Hematopoietic multipotent progenitor cell treated with erythropoietin and hydrocortisone succinate and interleukin-3 and kit ligand, for 6 days (in vitro differentiated cells): ENCODE measurements around the gene PNPLA4.

ENCODE experiments used
- DNase-seq: peaks from one replicate; pipeline ENCODE4 v3.0.0-alpha.2; 2015

The PNPLA4 gene

GRCh38 chrX:7927259-7928167, at the start of gene PNPLA4:
TSS of gene PNPLA4 (minus strand) at chrX:7927413. CDS start at chrX:7926119, 1,294 bp downstream.
- DNase-seq, result peak; percentile 86

DNA sequence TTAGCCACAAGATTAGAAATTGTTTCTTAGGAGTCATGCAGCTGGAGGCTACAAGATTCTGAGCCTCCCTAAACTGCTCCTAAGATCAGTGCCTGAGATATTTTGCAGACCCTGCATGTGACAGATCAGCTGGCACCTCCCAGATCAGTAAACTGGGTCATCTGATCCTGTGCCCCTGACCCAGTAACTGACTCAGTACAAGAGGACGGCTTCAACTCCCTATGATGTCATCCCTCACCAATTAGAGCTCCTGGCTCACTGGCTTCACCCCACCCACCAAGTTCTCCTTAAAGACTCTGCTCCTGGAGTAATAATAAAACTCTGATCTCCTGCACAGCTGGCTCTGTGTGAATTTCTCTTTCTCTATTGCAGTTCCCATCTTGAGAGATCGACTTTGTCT, 45.4 kb upstream of the PNPLA4 start:
- DNase-seq, result no peak

DNA sequence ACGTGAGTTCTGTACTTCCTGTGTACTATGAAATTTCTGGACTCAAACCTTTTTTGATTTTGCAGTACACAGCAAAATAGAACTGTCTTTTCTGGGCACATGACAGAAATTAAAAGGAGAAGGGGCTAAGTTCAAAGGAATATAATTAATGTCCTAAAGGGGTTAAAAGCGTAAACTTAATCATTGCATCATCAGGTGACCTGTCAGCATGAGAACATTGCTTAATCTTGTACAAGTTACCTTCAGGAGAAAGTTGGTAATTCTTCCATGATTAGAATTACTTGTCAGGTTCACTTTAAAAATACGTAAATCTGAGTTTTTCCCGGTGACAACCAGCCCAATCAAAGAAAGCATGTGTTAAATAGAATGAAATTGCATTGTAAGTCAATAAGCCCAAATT, 43.2 kb upstream of the PNPLA4 start:
- DNase-seq, result no peak

- no peak for DNase-seq
These were observed 38.2 kb upstream of the PNPLA4 start for GRCh38 chrX:7965436-7965835.

- DNase-seq, result no peak
These were observed 33.0 kb upstream of the PNPLA4 start for GRCh38 chrX:7960246-7960645.

GRCh38 chrX:7953446-7953845, 26.2 kb upstream of the PNPLA4 start:
- DNase-seq, result no peak

DNA sequence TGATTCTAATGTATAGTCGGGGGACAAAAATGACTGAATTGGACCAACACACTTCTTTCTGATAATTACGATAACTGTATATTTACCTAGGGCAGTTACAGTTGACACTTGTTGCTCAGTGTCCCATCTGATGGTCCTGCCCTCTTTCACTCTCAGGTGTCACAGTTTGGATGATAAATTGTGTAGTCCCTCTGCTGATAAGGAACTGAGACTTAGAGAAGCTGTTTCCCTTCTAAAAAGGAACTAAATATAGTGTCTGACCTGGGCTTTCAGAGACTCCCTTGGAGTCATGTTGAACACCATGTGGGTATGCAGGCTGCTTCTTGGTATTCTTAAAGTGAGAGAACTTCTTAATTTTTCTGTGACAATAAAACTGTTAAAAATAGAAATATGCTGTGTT, 23.7 kb upstream of the PNPLA4 start:
- DNase-seq, result no peak

DNA sequence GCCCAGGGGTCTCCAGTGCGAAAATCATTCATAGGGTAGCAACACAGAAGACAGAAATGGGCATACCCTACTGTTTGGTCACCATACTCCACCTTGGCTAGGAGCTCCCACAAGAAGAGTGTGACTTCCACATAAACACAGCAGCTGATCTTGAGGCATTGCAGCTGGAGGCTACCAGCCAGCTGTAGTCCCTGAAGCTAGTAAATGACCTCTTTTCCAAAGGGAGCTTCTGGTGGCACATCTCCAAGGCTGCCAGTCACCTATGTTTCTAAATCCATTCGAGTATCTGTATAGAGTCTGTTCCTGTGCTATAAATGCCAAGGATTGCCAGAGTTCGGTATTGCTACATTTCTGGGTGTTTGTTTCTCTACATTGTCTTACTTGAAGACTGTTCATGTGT, 21.3 kb upstream of the PNPLA4 start:
- DNase-seq, result no peak

GRCh38 chrX:7946960-7947359, 19.7 kb upstream of the PNPLA4 start:
- DNase-seq, result no peak

DNA sequence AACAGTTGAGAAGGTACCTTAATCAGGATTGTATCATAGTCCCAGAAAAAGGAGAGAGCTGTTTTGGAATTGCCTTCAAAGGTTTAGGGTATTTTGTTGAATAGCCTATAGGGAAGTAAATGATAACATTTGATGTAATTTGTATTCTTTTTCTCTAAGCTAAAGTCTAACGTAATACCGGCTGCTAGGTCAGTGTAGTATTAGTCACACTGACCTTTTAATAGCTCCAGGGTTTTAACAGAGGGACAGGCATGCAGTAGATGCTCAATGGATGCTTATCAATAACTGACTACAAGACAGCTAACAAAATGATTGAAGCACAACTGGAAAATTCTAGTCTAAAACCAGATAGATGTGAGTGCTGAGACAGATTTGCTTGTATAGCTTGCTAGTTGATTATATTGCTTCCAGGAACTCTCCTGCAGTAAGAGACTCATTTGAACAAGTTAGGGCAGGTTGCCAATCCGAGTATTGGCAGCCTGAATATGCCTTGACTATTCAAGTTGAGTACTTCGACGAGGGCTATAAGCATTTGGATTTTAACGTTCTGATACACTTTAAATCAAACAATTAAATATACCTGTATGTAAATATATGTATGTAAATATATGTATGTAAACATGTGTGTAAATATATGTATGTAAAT, 16.5 kb upstream of the PNPLA4 start:
- no peak for DNase-seq

DNA sequence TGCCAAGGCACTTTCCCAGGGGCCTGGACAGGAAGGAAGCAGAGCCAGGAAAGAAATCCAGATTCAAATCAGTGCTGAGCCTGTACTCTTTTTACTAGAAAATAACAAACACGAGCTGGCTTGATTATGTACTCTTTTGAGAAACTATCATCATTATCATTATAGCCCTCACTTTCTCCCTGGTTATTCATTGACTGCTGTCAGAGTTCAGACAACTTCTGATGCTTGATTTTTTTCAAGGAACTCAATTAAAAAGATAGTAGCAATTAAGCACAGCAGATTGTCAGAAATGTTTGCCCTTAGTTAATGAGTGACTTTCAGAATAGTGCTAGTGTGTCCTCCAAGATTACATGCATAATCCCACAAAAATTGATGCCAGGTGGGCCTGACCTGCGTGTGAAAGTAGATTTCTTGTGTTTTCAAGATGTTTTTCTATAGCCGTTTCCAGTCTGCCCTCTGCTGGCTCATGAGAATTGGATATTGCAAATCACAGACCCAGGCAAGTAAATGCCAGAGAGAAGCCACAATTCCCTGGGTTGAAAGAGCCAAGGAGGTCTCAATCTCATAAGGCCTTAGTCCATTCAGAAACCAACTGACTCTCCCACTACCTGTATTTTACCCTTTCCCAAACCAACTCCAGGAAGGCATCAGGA, 14.3 kb upstream of the PNPLA4 start:
- peak; percentile 4 for DNase-seq

- no peak for DNase-seq
These were observed 6.8 kb upstream of the PNPLA4 start for GRCh38 chrX:7934026-7934425.

- DNase-seq, result no peak
These were observed 327 bp downstream of the PNPLA4 start for GRCh38 chrX:7926914-7927258.

DNA sequence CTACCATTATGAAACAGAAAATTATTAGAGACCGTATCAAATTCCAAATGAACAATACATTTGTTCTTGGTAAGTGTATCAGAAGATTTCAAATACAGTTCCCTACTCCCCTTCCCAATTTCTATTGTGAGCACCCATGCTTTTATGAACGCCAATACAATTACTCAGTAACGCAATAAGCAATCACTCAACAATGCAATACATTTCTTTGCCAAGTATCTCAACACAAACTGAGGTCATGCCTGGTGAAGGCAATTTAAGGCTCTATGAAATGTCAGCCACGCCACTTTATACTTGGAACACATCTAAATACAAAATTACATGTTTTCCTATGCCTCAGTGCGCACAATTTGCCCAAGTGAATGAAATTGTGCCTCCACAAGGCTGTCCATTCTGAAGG, 712 bp downstream of the PNPLA4 start:
- peak; percentile 1 for DNase-seq

GRCh38 chrX:7925867-7926472, 1.2 kb downstream of the PNPLA4 start:
- peak; percentile 82 for DNase-seq

- DNase-seq, result no peak
These were observed 5.5 kb downstream of the PNPLA4 start for GRCh38 chrX:7921750-7922149.

GRCh38 chrX:7908821-7909220, 18.4 kb downstream of the PNPLA4 start:
- DNase-seq, result no peak

DNA sequence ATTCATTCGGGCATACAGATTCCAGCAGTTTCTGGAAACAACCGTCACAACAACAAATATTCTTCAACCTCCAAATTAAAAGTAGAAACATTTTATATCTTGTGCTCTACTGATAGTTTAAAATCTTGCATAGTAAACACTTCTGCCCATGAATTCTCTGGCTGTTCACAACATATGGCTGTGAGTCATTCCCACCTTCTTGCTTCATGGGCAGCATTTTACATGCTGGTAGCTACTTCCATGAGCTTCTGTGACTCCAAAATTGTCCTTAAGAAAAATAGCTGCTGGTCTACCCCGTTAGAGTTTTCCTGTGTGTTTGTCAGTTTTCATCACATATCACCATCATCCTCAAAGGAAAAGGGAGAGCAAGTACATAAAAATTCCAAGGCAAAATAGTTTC, 22.7 kb downstream of the PNPLA4 start:
- DNase-seq, result no peak

DNA sequence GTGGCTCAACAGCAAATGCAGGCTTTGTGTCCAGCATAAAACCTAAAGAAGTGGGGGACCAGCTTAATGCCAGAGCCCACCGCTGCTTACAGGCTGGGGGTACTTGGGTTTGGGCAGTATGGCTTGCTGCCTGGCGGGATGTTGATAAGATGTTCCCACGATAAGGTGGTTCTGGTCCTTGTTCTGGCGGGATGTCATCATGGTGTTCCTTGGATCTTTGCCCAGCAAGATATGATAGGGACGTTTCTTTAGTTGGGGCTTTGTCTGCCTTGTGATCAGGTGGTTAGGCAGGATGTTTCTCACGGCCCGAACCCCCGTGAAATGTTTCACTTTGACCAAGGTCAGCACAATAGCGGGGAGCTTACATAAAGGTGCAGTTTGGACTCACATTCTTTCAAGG, 35.3 kb downstream of the PNPLA4 start:
- DNase-seq, result peak; percentile 11

DNA sequence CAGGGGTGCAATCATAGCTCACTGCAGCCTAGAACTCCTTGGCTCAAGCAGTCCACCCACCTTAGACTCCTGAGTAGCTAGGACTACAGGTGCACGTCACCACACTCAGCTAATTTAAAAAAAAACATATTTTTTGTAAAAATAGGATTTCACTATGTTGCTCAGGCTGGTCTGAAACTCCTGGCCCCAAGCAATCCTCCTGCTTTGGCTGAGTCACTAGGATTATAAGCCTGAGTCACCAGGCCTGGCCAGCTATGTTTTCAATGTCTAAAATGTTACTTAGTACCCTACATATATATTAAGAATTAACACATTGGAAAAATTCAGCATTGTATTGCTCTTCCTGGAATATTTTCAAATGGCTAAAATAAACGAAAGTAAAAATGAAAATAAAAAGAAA, 37.5 kb downstream of the PNPLA4 start:
- no peak for DNase-seq

- no peak for DNase-seq
These were observed 38.1 kb downstream of the PNPLA4 start for GRCh38 chrX:7889135-7889534.

GRCh38 chrX:7876957-7877356, 50.3 kb downstream of the PNPLA4 start:
- DNase-seq, result no peak

- no peak for DNase-seq
These were observed 55.2 kb downstream of the PNPLA4 start for GRCh38 chrX:7872042-7872441.

DNA sequence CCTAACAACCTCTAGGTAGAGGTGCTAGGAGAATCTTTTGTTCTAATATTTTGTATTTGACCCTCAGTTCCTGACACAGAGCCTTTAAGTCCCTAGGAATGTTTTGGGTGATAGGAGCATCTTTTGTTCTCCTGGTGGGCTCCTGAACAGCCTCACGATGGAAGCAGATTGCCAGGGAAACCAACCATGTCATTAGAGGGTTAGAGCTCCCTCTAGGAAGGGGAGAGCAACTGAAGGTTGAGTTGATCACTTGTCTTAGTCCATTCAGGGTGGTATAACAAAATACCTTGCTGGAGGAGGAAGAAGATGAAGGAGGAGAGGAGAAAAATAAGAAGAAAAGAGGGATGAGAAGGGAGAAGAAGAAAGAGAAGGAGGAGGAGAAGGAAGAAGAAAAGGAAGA, 75.0 kb downstream of the PNPLA4 start:
- no peak for DNase-seq
